GM21723 (cell line): ENCODE results near the gene OR10AD1.
"Not testable (repeated sequence)": the region's sequence is repeated elsewhere in the genome, so short reads cannot be mapped to it uniquely, and the experiment has no call there.

Experiments
- ATAC-seq: cut with Tn5 transposase; IDR thresholded peaks from one replicate; pipeline ENCODE4 v1.9.1; 2021; ENCODE audit warnings: mild to moderate bottlenecking, moderate library complexity; ENCODE audit not compliant: unreplicated experiment

The OR10AD1 gene

DNA sequence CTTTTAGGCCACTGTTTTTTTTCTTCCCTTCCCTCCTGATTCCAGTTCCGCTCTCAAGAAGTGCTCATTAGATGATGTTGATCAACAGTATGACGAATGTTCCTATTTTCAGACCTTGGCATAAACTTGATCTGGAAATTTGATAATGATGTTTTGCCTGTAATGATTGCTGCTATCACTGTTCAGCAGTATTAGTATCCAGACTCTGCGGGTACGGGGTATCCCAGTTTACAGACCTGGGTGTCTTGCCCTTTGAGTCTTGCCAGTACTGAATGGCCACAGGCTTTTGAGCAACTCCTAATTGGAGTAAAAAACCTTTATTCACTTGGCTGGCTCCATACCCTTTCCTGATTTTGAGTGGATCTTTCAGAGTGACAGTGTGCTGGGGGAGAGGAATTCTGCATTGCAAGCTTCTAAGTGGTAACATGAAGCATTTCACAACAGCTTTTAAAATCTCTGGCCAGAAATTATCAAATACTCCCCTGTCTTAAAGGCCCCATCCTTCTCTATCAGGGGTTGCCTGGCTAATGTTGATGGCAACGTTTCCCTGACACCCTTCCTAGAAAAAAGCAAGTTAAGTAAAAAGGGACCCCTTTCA lies 39.8 kb downstream of the OR10AD1 start:
- ATAC-seq: no peak

DNA sequence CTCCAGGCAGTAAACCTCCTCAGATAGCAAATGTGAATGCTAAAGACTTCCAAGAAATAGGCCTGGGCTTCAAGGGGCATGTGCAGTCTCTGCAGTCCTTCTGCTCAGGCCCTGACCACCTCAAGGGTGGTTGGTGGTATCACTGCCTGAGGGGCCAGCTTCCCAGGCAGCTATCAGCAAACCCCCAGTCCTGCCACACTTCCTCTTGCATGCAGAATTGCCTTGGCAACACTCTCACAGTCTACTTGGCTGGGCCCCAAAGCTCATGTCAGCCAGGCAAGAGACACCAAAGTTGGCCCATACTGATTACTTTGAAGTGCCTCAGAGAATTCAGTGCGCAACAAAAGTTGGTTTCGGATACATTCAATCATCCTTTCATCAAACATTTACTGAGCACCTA lies 42.3 kb downstream of the OR10AD1 start:
- ATAC-seq: no peak

DNA sequence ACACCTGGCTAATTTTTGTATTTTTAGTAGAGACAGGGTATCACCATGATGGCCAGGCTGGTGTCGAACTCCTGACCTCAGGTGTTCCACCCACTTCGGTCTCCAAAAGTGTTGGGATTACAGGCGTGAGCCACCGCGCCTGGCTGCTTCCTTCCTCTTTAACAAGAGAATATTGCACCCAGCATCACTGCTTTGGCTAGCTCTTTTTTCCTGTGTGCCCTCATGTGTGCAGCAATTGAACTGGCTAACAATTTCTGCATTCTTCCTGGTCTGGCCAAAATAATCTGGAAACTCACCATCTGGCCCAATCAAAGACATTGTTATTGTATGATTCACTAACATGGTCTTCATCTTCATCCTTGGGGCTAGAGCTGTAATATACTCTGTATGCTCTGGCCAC lies 43.0 kb downstream of the OR10AD1 start:
- ATAC-seq: no peak

DNA sequence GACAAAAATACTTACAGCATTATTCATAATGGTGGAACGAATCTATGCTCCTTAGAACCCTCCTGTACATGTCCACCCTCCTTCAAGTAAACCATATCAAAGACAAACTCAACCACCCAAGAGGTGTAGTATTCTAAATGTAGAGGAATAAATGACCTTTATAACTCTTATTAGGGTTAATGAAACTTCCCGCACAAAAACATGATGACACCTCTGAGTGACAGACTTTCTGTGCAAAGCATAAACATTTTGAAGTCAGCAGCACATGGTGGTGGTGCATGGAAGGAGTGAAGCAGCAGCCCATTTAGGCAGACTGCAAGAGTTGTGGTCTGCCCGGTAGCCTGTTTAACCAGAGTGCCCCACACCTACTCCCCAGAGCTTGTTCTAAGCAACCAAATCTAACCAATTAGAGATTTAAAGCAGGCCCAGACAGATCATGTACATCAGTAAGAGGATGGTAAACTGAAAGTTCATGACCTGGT lies 45.2 kb downstream of the OR10AD1 start:
- ATAC-seq: no peak

- peak; percentile 87 for ATAC-seq
Observed at GRCh38 chr12:48157018-48157888, 45.8 kb downstream of the OR10AD1 start, which contains the start of gene ASB8. Gene ASB8 (minus strand): TSS chr12:48157515. CDS start chr12:48153496, 4,019 bp downstream.

- ATAC-seq: no peak
Observed at GRCh38 chr12:48156652-48157017, 46.5 kb downstream of the OR10AD1 start.

DNA sequence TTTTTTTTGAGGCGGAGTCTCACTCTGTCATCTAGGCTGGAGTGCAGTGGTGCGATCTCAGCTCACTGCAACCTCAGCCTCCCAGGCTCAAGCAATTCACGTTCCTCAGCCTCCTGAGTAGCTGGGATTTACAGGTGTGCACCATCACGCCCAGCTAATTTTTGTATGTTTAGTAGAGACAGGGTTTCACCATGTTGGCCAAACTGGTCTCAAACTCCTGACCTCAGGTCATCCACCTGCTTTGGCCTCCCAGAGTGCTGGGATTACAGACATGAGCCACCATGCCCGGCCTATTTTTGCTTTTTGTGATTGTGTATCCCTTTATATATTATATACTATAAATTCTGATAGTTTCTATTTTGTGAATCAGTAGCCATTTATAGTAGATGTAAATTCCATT lies 47.3 kb downstream of the OR10AD1 start:
- ATAC-seq: not testable (repeated sequence)
